22Rv1 (cell line): Measurements from ENCODE around the gene PGD.

ENCODE experiments used
- CTCF ChIP-seq: fragments of 450-650 bp; IDR thresholded peaks from 2 replicates; pipeline ENCODE4 v1.5.1; 2017; ENCODE audit warnings: mild to moderate bottlenecking
- ZFX ChIP-seq: fragments of 450-650 bp; IDR thresholded peaks from 2 replicates; pipeline ENCODE4 v1.6.1; 2017; ENCODE audit warnings: antibody characterized with exemption, borderline replicate concordance

- TF ChIP-seq CTCF (no peak), ZFX (no peak)
Measured at GRCh38 chr1:10449751-10450150, 50.9 kb downstream of the PGD start, which contains the start of gene CORT.
